Nephron (organoid): Measurements from ENCODE around the gene KCNQ1OT1.

Source experiments
- H3K27ac Mint-ChIP-seq, 3 experiments: 2 replicates each; pipeline ENCODE4 v1.8.0; 2020; ENCODE audit warnings: mixed read lengths in 3 of 3, mild to moderate bottlenecking in 2 of 3, moderate library complexity in 1 of 3
- H3K27me3 Mint-ChIP-seq: 2 replicates; pipeline ENCODE4 v1.8.0; 2021; ENCODE audit warnings: low read depth, mild to moderate bottlenecking, moderate library complexity, mixed read lengths
- H3K36me3 Mint-ChIP-seq: 2 replicates; pipeline ENCODE4 v1.8.0; 2020; ENCODE audit warnings: low read depth, mixed read lengths
- H3K4me1 Mint-ChIP-seq: 2 replicates; pipeline ENCODE4 v1.8.0; 2020; ENCODE audit warnings: mixed read lengths
- H3K4me3 Mint-ChIP-seq, 3 experiments: 2 replicates each; pipeline ENCODE4 v1.8.0; 2020; ENCODE audit warnings: mild to moderate bottlenecking in 3 of 3, mixed read lengths in 3 of 3, moderate library complexity in 2 of 3
- H3K9me3 Mint-ChIP-seq: 2 replicates; pipeline ENCODE4 v1.8.0; 2020; ENCODE audit warnings: mixed read lengths
- CTCF ChIP-seq, 3 experiments: fragments of 200-600 bp; sonication (generic); IDR thresholded peaks; one replicate each; pipeline ENCODE4 v1.5.0; 2021; ENCODE audit warnings: antibody characterized with exemption in 3 of 3; ENCODE audit not compliant: unreplicated experiment in 3 of 3

Gene KCNQ1OT1

GRCh38 chr11:2742201-2742600 is 42.4 kb upstream of the KCNQ1OT1 start:
- Mint-ChIP-seq H3K4me3 (no peak overlapping the region), H3K36me3 (no peaks in the 10 kb centered on the region), H3K27ac (peak overlapping the region; percentile 78 to 88 (median 80)), H3K9me3 (no peaks in the 10 kb centered on the region), H3K4me1 (peaks cover 53% of the 10 kb centered on the region), H3K27me3 (peaks cover 7% of the 10 kb centered on the region)
- TF ChIP-seq CTCF (IDR thresholded peaks at IDR 0.05; ENCODE audit: unreplicated experiment in 3 of 3): no peak

- Mint-ChIP-seq H3K27me3 (peaks cover 7% of the 10 kb centered on the region), H3K36me3 (no peaks in the 10 kb centered on the region), H3K4me1 (peaks cover 58% of the 10 kb centered on the region), H3K4me3 (no peak overlapping the region), H3K27ac (peak overlapping the region; percentile 78 to 88 (median 80)), H3K9me3 (no peaks in the 10 kb centered on the region)
- no peak for TF ChIP-seq CTCF (IDR thresholded peaks at IDR 0.05; ENCODE audit: unreplicated experiment in 3 of 3)
Observed at GRCh38 chr11:2741377-2742131, 41.8 kb upstream of the KCNQ1OT1 start.

GRCh38 chr11:2741006-2741376 is 41.2 kb upstream of the KCNQ1OT1 start:
- peak overlapping the region; percentile 78 to 88 (median 80) for H3K27ac Mint-ChIP-seq
- no peaks in the 10 kb centered on the region for H3K36me3 Mint-ChIP-seq
- H3K9me3 Mint-ChIP-seq: no peaks in the 10 kb centered on the region
- peaks cover 58% of the 10 kb centered on the region for H3K4me1 Mint-ChIP-seq
- H3K27me3 Mint-ChIP-seq: peaks cover 7% of the 10 kb centered on the region
- H3K4me3 Mint-ChIP-seq: no peak overlapping the region
- no peak for TF ChIP-seq CTCF (IDR thresholded peaks at IDR 0.05; ENCODE audit: unreplicated experiment in 3 of 3)

GRCh38 chr11:2740275-2740940 is 40.6 kb upstream of the KCNQ1OT1 start:
- TF ChIP-seq CTCF (IDR thresholded peaks at IDR 0.05; ENCODE audit: unreplicated experiment in 3 of 3): no peak
- H3K9me3 Mint-ChIP-seq: no peaks in the 10 kb centered on the region
- peak overlapping the region in 2 of 3 experiments; percentile 81 to 88 for H3K27ac Mint-ChIP-seq
- no peak overlapping the region for H3K4me3 Mint-ChIP-seq
- H3K4me1 Mint-ChIP-seq: peaks cover 58% of the 10 kb centered on the region
- H3K36me3 Mint-ChIP-seq: no peaks in the 10 kb centered on the region
- peaks cover 7% of the 10 kb centered on the region for H3K27me3 Mint-ChIP-seq

GRCh38 chr11:2739531-2740274 is 39.9 kb upstream of the KCNQ1OT1 start:
- peaks cover 55% of the 10 kb centered on the region for H3K4me1 Mint-ChIP-seq
- TF ChIP-seq CTCF (IDR thresholded peaks at IDR 0.05; ENCODE audit: unreplicated experiment in 3 of 3): no peak
- no peaks in the 10 kb centered on the region for H3K9me3 Mint-ChIP-seq
- H3K36me3 Mint-ChIP-seq: no peaks in the 10 kb centered on the region
- no peak overlapping the region for H3K4me3 Mint-ChIP-seq
- peak overlapping the region in 1 of 3 experiments; percentile 81 for H3K27ac Mint-ChIP-seq
- H3K27me3 Mint-ChIP-seq: peaks cover 7% of the 10 kb centered on the region
